Ascending aorta (tissue), 2 donors: ENCODE results near the gene THRB. TPM values are rescaled to one million over a fixed set of nuclear protein-coding genes. Genes with fewer than 3 reads are reported as not detected.

ENCODE experiments used
- DNase-seq, 2 donors: peaks; one replicate each; pipeline ENCODE4 v3.0.0-alpha.2; 2019; ENCODE audit warnings: low spot score in 2 of 2
- H3K27ac ChIP-seq, 2 donors: fragments of 200-600 bp; sonication (generic); one replicate each; pipeline ENCODE4 v1.5.1; 2016 to 2017; ENCODE audit warnings: mild to moderate bottlenecking in 1 of 2
- H3K27me3 ChIP-seq: fragments of 200-600 bp; sonication (generic); one replicate; pipeline ENCODE4 v1.5.1; 2017
- H3K36me3 ChIP-seq, 2 donors: fragments of 200-600 bp; sonication (generic); one replicate each; pipeline ENCODE4 v1.5.1; 2016
- H3K4me1 ChIP-seq, 2 donors: fragments of 200-600 bp; sonication (generic); one replicate each; pipeline ENCODE4 v1.5.1; 2016 to 2017; ENCODE audit warnings: mild to moderate bottlenecking in 1 of 2
- H3K4me3 ChIP-seq, 2 donors: fragments of 200-600 bp; sonication (generic); one replicate each; pipeline ENCODE4 v1.5.1; 2016 to 2017; ENCODE audit warnings: mild to moderate bottlenecking in 1 of 2
- H3K9me3 ChIP-seq, 2 donors: fragments of 200-600 bp; sonication (generic); one replicate each; pipeline ENCODE4 v1.5.1; 2016
- intact Hi-C: fragments of 100-400 bp; cut with DNase I; formaldehyde crosslinking; loops from one replicate; pipeline ENCODE4 v1.15.1; 2023
- total RNA-seq: library from RNA; depleted of rRNA; stranded (reverse); fragments of >200 nt; gene quantifications from one replicate; pipeline ENCODE4 v1.1.0, GENCODE V29; 2016
- TF ChIP-seq, protein P1 (sequence below), 3 experiments: fragments of 200-600 bp in 2 of 3; fragments of 450-650 bp in 1 of 3; sonication (generic) in 2 of 3; IDR thresholded peaks; one replicate each; pipeline ENCODE4 v1.5.1; 2016 to 2019; ENCODE audit warnings: antibody characterized with exemption in 3 of 3, mild to moderate bottlenecking in 1 of 3, moderate library complexity in 1 of 3

Gene THRB
- total RNA-seq, 1 donor from 2014 or later = 24.7 TPM

DNA sequence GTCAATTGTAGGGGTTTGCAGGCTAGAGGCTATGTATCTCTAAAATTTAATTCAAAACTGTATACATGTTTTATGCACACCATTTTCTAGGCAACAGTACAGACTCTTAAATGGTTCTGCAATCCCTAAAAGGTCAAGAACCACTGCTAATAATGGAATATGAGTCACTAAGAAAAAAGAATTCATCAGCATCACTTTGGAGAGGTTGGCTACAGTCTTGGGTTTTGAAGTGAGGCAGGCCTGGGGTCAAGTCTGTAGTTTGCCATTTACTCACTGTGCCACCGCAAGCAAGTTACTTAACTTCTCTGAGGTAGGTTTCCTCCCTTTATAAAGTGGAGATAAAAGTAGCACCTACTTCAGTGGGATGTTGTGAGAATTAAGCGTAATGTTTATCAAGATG lies 33.7 kb downstream of the THRB start:
- Histone ChIP-seq H3K36me3 (no peaks in the 10 kb centered on the region), H3K9me3 (peaks cover 0 to 17% of the 10 kb centered on the region in 2 donors), H3K27me3 (no peaks in the 10 kb centered on the region), H3K4me1 (peaks cover 0 to 5% of the 10 kb centered on the region in 2 donors), H3K27ac (peak overlapping the region; percentile 39 to 62), H3K4me3 (no peak overlapping the region)
- DNase-seq = no peak
- TF ChIP-seq, protein P1, sequence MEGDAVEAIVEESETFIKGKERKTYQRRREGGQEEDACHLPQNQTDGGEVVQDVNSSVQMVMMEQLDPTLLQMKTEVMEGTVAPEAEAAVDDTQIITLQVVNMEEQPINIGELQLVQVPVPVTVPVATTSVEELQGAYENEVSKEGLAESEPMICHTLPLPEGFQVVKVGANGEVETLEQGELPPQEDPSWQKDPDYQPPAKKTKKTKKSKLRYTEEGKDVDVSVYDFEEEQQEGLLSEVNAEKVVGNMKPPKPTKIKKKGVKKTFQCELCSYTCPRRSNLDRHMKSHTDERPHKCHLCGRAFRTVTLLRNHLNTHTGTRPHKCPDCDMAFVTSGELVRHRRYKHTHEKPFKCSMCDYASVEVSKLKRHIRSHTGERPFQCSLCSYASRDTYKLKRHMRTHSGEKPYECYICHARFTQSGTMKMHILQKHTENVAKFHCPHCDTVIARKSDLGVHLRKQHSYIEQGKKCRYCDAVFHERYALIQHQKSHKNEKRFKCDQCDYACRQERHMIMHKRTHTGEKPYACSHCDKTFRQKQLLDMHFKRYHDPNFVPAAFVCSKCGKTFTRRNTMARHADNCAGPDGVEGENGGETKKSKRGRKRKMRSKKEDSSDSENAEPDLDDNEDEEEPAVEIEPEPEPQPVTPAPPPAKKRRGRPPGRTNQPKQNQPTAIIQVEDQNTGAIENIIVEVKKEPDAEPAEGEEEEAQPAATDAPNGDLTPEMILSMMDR (IDR thresholded peaks at IDR 0.05) = no peak
- intact Hi-C loops = no loop called here

DNA sequence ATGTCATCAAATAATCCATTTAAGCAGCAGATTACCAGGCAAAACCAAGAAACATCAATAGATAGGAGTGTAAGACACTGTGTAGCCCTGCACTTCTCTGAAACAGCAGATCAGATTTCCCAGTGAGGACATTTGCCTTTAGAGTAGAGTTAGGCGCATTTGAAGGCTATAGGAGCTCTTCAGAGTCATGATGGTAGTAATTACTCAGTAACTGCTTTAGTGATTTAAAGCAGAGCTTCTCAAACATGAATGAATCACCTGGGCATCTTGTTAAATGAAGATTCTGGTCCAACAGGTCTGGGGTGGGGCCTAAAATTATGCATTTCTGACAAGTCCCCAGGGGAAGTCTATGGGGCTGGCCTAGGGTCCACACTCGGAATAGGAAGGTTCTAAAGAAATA lies 36.9 kb downstream of the THRB start:
- Histone ChIP-seq H3K9me3 (no peaks in the 10 kb centered on the region), H3K4me3 (no peak overlapping the region), H3K4me1 (peaks cover 0 to 5% of the 10 kb centered on the region in 2 donors), H3K27me3 (no peaks in the 10 kb centered on the region), H3K36me3 (no peaks in the 10 kb centered on the region), H3K27ac (peak overlapping the region; percentile 9 to 28)
- no peak for DNase-seq
- TF ChIP-seq, protein P1 (IDR thresholded peaks at IDR 0.05) = no peak
- intact Hi-C loops = no loop called here

DNA sequence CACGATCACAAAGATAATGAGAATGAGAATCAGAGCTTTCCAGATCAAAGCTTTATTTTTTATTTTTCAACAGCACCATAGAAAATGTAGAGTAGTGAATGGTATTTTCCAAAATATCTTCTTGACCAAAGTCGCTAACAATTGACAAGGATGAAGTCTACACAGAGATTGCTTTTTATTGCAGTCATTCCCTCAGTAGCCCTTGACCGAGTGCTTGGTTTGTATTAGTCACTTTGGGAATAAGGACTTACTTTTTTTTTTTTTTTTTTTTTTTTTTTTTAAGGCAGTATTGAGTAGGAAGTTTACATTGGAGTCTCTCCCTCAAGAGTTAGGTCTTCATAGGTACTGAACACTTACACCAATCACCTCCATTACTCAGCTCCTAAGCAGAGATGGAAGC lies 39.8 kb downstream of the THRB start:
- DNase-seq = no peak
- Histone ChIP-seq H3K36me3 (no peaks in the 10 kb centered on the region), H3K9me3 (no peaks in the 10 kb centered on the region), H3K4me3 (no peak overlapping the region), H3K4me1 (peaks cover 0 to 9% of the 10 kb centered on the region in 2 donors), H3K27ac (no peak overlapping the region), H3K27me3 (no peaks in the 10 kb centered on the region)
- TF ChIP-seq, protein P1 (IDR thresholded peaks at IDR 0.05) = no peak
- intact Hi-C loops = no loop called here

DNA sequence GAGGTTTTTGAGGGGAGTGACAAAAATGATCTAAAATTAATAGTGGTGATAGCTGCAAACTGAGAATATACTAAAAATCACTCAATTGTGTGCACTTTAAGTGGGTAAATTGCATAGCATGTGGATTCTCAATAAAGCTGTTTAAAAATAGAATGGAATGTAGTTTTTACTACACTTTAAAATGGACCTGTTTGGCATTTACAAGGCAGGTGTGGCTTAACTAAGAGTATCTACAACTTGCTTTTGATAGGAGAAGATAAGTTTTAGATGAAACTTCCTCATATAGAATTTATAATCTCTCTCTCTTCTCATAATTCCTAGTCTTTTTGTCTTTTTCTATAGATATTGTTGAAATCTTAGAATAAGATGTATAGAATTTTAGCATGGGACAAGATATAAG lies 40.3 kb downstream of the THRB start:
- Histone ChIP-seq H3K9me3 (no peaks in the 10 kb centered on the region), H3K4me3 (no peak overlapping the region), H3K27ac (no peak overlapping the region), H3K36me3 (no peaks in the 10 kb centered on the region), H3K27me3 (no peaks in the 10 kb centered on the region), H3K4me1 (peaks cover 0 to 11% of the 10 kb centered on the region in 2 donors)
- TF ChIP-seq, protein P1 (IDR thresholded peaks at IDR 0.05) = no peak
- DNase-seq = no peak
- intact Hi-C loops = no loop called here

DNA sequence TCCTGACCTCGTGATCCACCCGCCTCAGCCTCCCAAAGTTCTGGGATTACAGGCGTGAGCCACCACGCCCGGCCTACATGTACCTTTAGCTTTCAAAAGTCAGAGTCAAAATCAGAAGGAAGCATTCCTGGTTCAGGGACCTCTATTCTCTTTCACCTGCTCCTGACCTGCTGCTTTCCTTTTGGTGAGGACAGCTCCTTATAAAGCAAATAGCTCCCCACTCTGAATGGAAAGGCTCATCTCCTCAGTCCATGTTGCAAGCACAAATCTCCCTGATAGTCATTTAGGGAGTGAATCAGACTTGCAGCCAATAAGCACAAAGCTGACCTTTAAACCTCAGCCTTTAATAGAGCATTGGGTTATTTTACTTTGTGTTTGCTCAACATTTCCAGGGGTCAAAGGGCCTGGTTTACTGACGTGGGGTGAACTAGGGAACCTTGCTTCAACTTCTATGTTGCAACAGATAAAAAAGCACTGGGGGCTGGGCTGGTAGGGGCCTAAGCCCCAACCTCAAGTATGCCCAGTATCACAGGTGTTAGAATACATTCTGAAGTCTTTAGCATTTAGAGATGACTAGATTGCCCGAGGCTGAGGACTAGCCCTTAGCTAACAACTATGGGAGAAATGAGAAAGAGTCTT lies 43.1 kb downstream of the THRB start:
- no peak for DNase-seq
- Histone ChIP-seq H3K27ac (peak overlapping the region in 1 of 2 donors; percentile 32), H3K4me3 (no peak overlapping the region), H3K4me1 (peaks cover 0 to 14% of the 10 kb centered on the region in 2 donors), H3K9me3 (no peaks in the 10 kb centered on the region), H3K27me3 (no peaks in the 10 kb centered on the region), H3K36me3 (no peaks in the 10 kb centered on the region)
- intact Hi-C loops = no loop called here
- TF ChIP-seq, protein P1 (IDR thresholded peaks at IDR 0.05) = no peak
